HG03457 (cell line): Measurements from ENCODE around the gene ELMO1.
"Not testable (repeated sequence)": the region's sequence is repeated elsewhere in the genome, so short reads cannot be mapped to it uniquely, and the experiment has no call there.

ENCODE experiments used
- ATAC-seq: cut with Tn5 transposase; IDR thresholded peaks from one replicate; pipeline ENCODE4 v1.9.1; 2021; ENCODE audit warnings: moderate number of reproducible peaks; ENCODE audit not compliant: unreplicated experiment

Gene ELMO1

GRCh38 chr7:37150180-37150579, 298.5 kb downstream of the ELMO1 start:
- no peak for ATAC-seq

DNA sequence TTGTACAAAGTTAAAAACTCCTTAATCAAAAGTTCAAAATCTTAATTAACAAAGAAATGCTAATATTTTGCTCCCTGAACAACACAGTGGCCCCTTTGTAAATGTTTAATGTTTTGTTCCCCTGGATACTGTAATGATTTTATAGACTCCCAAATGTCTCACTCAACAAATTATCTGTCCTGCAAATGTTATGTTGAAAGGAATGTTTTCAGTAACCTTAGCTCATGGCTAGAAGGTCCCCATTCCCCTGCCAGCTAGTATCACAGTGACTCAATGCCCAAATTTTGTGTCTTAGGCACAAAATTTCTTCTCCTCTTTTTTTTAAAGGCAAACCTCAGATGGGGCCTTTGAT, 298.9 kb downstream of the ELMO1 start:
- ATAC-seq: no peak

- ATAC-seq: no peak
These were observed 299.5 kb downstream of the ELMO1 start for GRCh38 chr7:37149051-37149772.

- no peak for ATAC-seq
These were observed 303.0 kb downstream of the ELMO1 start for GRCh38 chr7:37145682-37146081.

- ATAC-seq: no peak
These were observed 304.2 kb downstream of the ELMO1 start for GRCh38 chr7:37144423-37144822.

- no peak for ATAC-seq
These were observed 305.7 kb downstream of the ELMO1 start for GRCh38 chr7:37142958-37143357.

DNA sequence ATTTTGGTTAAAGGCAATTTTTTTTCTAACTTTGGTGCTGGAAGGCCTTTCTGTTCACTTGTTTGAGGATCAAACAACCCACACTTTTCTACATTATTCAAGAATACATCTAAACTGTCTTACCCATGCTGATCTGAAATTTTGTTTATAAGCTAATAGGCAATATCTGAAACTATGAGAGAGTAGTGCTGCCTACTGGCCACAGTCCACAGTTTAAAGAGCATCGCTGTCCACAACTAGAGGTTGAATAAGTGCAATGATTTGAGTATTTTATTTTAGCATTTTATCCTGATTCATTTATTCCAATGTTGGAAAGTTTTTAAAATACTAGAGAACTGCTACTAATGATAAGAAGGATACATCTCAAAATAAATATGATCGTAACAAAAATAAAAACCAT, 306.9 kb downstream of the ELMO1 start:
- ATAC-seq: no peak

GRCh38 chr7:37133902-37134301, 314.8 kb downstream of the ELMO1 start:
- ATAC-seq: not testable (repeated sequence)

GRCh38 chr7:37131855-37132254, 316.8 kb downstream of the ELMO1 start:
- no peak for ATAC-seq

DNA sequence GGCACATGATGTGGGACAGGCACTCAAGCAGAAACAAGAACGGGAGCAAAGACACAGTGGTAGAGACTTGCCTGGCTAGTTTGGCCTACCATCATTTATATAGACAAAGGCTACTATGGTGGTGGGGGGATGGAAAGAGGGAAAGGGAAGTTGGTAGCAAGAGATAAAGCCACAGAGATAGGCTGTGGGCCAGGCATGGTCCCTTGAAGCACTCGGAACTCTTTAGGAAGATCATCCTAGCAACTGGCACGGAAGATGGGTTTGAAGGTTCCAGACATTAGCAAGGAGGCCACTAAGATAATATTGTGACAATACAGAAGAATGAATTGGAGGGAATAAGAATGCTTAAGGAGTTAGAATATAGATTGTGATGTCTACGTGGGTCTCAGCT, 319.6 kb downstream of the ELMO1 start:
- no peak for ATAC-seq

GRCh38 chr7:37128327-37129034, 320.2 kb downstream of the ELMO1 start:
- ATAC-seq: no peak

GRCh38 chr7:37119296-37119860, 329.3 kb downstream of the ELMO1 start:
- ATAC-seq: no peak

DNA sequence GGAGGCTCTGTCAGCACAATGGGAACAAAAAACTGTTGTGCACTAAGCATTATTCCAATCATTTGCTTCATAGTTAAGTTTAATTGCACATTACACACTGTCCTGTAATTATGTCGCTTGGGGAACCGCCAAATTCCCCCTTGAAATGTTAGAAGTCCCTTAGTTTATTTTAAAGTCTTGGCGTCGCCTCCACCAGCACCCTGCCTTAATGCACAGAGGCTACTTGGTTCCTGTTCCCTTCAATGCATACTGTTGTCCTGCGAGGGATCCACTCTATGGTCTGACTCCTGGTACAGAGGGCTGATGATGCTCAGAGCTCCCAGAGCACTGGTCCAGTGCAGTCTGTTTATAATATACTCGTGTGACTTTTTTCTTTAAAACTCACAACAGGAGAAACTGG, 330.7 kb downstream of the ELMO1 start:
- ATAC-seq: no peak

- no peak for ATAC-seq
These were observed 331.4 kb downstream of the ELMO1 start for GRCh38 chr7:37117292-37117691.

- ATAC-seq: no peak
These were observed 332.5 kb downstream of the ELMO1 start for GRCh38 chr7:37116093-37116701.

GRCh38 chr7:37113661-37114355, 334.9 kb downstream of the ELMO1 start:
- ATAC-seq: no peak

DNA sequence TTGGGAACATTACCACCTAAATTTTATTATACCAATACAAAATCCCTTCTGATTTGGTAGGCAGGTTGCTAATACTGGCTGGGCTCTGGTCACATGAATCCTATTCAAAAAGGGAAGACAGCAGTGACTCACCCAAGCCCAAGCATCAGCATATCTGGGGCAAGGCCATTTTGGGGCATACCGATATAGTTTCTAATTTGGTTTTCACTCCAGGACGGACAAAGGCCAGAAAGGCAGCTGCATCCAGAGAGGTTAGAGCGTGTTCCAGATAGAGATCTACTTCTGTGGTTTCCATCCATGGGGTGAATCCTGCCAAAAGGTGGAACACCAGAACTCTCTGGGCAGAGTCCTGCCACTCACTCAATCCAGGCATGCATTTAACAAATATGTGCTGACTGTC, 335.8 kb downstream of the ELMO1 start:
- no peak for ATAC-seq

DNA sequence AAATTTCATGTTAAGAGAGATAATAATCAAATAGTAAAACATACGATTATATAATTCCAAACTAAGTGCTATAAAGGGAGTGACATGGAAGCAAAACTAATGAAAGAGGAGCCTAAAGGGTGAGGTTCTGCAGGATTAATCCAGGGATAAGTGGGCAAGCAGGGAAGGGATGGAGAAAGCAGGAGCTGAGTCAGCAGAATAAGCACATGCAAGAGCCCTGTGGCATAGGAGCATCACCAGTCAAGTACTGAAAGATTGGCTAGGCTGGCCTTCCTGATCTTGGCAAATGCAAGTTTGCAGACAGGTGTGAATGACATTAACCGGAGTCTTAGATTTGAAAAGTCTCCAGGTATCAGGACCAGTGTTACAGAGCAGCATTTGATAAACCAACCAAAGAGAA, 336.4 kb downstream of the ELMO1 start:
- ATAC-seq: no peak

DNA sequence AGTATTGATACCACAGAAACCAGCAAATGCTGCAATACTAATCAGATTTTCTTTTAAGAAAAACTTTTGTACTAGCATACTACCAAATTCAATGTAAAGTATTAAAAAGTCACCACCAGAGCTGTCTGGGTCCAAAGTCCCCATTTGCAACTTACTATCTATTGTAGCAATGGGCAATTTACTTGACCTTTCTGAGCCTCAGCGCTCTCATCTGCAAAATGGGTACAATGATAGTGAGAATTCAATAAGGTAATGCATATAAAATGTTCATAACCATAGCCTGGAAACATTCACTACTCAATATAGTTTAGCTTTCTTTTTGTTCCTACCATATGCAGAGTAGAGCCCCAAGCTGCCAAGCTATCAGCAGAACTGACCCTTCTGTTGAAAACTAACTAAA, 337.2 kb downstream of the ELMO1 start:
- no peak for ATAC-seq

- no peak for ATAC-seq
These were observed 337.8 kb downstream of the ELMO1 start for GRCh38 chr7:37110660-37111424.

DNA sequence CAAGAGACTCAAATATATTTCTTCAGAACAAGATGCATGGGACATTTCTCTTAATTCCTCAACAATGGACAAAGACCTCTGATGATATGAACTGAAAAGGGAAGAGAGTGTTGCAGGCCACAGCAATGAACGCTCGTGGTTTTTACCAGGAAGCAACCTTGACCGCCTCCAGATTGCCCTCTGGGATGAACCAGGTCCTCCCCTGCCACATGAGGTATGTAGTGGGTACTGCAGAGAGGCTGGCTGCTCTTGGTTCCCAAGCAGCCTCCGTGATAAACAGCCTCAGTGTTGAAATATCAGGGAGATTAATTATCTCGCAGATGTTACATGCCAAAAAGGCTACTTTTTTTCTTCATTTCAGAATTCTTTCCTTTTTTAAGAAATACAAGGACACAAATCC, 338.8 kb downstream of the ELMO1 start:
- ATAC-seq: no peak
